Uterus (tissue), 4 donors: ENCODE data around the gene DNAJB13. TPM values are rescaled to one million over a fixed set of nuclear protein-coding genes. Genes with fewer than 3 reads are reported as not detected.

Experiments
- DNase-seq, 2 donors: peaks; one replicate each; pipeline ENCODE4 v3.0.0-alpha.2; 2019 to 2020
- H3K27ac ChIP-seq, 2 donors: fragments of 200-600 bp; sonication (generic); 1 replicate in 1 of 2; 2 replicates in 1 of 2; pipeline ENCODE4 v1.5.1; 2016 to 2018
- H3K27me3 ChIP-seq, 2 donors: fragments of 200-600 bp; sonication (generic); one replicate each; pipeline ENCODE4 v1.5.1; 2018 to 2019; ENCODE audit warnings: control low read depth in 1 of 2
- H3K36me3 ChIP-seq, 2 donors: fragments of 200-600 bp; sonication (generic); one replicate each; pipeline ENCODE4 v1.5.1; 2019; ENCODE audit warnings: control low read depth in 1 of 2
- H3K4me1 ChIP-seq, 2 donors: fragments of 200-600 bp; sonication (generic); one replicate each; pipeline ENCODE4 v1.5.1; 2018 to 2019; ENCODE audit warnings: control low read depth in 1 of 2
- H3K4me3 ChIP-seq, 2 donors: fragments of 200-600 bp; sonication (generic); 1 replicate in 1 of 2; 2 replicates in 1 of 2; pipeline ENCODE4 v1.5.1; 2018 to 2019; ENCODE audit warnings: mild to moderate bottlenecking in 1 of 2
- H3K9me3 ChIP-seq, 2 donors: fragments of 200-600 bp; sonication (generic); one replicate each; pipeline ENCODE4 v1.5.1; 2019; ENCODE audit warnings: control low read depth in 1 of 2
- CTCF ChIP-seq, 4 experiments: fragments of 200-600 bp in 2 of 4; fragments of 450-650 bp in 2 of 4; sonication (generic) in 2 of 4; IDR thresholded peaks; one replicate each; pipeline ENCODE4 v1.5.1; 2016 to 2019; ENCODE audit warnings: antibody characterized with exemption in 4 of 4, mild to moderate bottlenecking in 2 of 4, moderate library complexity in 1 of 4
- POLR2A ChIP-seq, 2 donors: fragments of 450-650 bp; IDR thresholded peaks; one replicate each; pipeline ENCODE4 v1.6.1; 2016; ENCODE audit warnings: antibody characterized with exemption in 2 of 2, mild to moderate bottlenecking in 1 of 2, moderate library complexity in 1 of 2
- intact Hi-C: fragments of 100-400 bp; cut with DNase I; formaldehyde crosslinking; loops from one replicate; pipeline ENCODE4 v1.15.1; 2023; ENCODE audit warnings: low total_unique reads
- total RNA-seq, 4 donors: library from RNA; depleted of rRNA in 3 of 4; stranded (reverse); fragments of >200 nt in 3 of 4; gene quantifications; one replicate each; pipeline versions ENCODE4 v1.1.0 to v1.2.4, GENCODE V29; 2014 to 2023
- donor health status: DM: yes; HTN: yes; CAD: no.

Gene DNAJB13
- total RNA-seq, 4 donors from 2014 or later, result 1.9 to 9.1 (median 4.6) TPM; not detected in 1

GRCh38 chr11:73949246-73949645 lies 1.6 kb upstream of the DNAJB13 start:
- intact Hi-C loops, result no loop called here
- Histone ChIP-seq H3K36me3 (no peaks in the 10 kb centered on the region), H3K4me1 (no peaks in the 10 kb centered on the region), H3K27ac (no peak overlapping the region), H3K9me3 (no peaks in the 10 kb centered on the region), H3K4me3 (no peak overlapping the region), H3K27me3 (no peaks in the 10 kb centered on the region)
- no peak for DNase-seq
- TF ChIP-seq POLR2A (IDR thresholded peaks at IDR 0.05) (no peak), CTCF (IDR thresholded peaks at IDR 0.05) (no peak)

GRCh38 chr11:73949912-73950311 lies 914 bp upstream of the DNAJB13 start:
- no peaks in the 10 kb centered on the region for H3K9me3 ChIP-seq
- no peak overlapping the region for H3K4me3 ChIP-seq
- no peak for TF ChIP-seq CTCF (IDR thresholded peaks at IDR 0.05)
- TF ChIP-seq POLR2A (IDR thresholded peaks at IDR 0.05), result no peak
- no peaks in the 10 kb centered on the region for H3K27me3 ChIP-seq
- intact Hi-C loops, result no loop called here
- no peaks in the 10 kb centered on the region for H3K36me3 ChIP-seq
- H3K4me1 ChIP-seq, result no peaks in the 10 kb centered on the region
- H3K27ac ChIP-seq, result no peak overlapping the region
- no peak for DNase-seq

- no peaks in the 10 kb centered on the region for H3K36me3 ChIP-seq
- no peak for DNase-seq
- TF ChIP-seq POLR2A (IDR thresholded peaks at IDR 0.05) (no peak), CTCF (IDR thresholded peaks at IDR 0.05) (no peak)
- H3K9me3 ChIP-seq, result no peaks in the 10 kb centered on the region
- H3K4me1 ChIP-seq, result no peaks in the 10 kb centered on the region
- no peak overlapping the region for H3K27ac ChIP-seq
- intact Hi-C loops, result no loop called here
- no peak overlapping the region for H3K4me3 ChIP-seq
- H3K27me3 ChIP-seq, result no peaks in the 10 kb centered on the region
Measured at GRCh38 chr11:73951797-73952196, 971 bp downstream of the DNAJB13 start.

- no peaks in the 10 kb centered on the region for H3K4me1 ChIP-seq
- H3K9me3 ChIP-seq, result no peaks in the 10 kb centered on the region
- no peaks in the 10 kb centered on the region for H3K36me3 ChIP-seq
- TF ChIP-seq POLR2A (IDR thresholded peaks at IDR 0.05), result no peak
- no peak for TF ChIP-seq CTCF (IDR thresholded peaks at IDR 0.05)
- no peak for DNase-seq
- no peak overlapping the region for H3K4me3 ChIP-seq
- intact Hi-C loops, result no loop called here
- no peaks in the 10 kb centered on the region for H3K27me3 ChIP-seq
- H3K27ac ChIP-seq, result no peak overlapping the region
Measured at GRCh38 chr11:73956876-73957653, 6.2 kb downstream of the DNAJB13 start.

GRCh38 chr11:73957654-73958361 lies 7.0 kb downstream of the DNAJB13 start:
- Histone ChIP-seq H3K9me3 (no peaks in the 10 kb centered on the region), H3K36me3 (no peaks in the 10 kb centered on the region), H3K27me3 (no peaks in the 10 kb centered on the region), H3K4me3 (no peak overlapping the region), H3K4me1 (no peaks in the 10 kb centered on the region), H3K27ac (no peak overlapping the region)
- TF ChIP-seq CTCF (IDR thresholded peaks at IDR 0.05) (no peak), POLR2A (IDR thresholded peaks at IDR 0.05) (no peak)
- DNase-seq, result no peak
- intact Hi-C loops, result no loop called here
